Esophagus muscularis mucosa (tissue), 4 donors: Measurements from ENCODE around the gene ATG3.

ENCODE experiments used
- EP300 ChIP-seq: sonication (generic); formaldehyde crosslinking; IDR thresholded peaks from one replicate; pipeline ENCODE4 v1.6.1; 2017; ENCODE audit warnings: antibody characterized with exemption
- POLR2A ChIP-seq: fragments of 450-650 bp; IDR thresholded peaks from one replicate; pipeline ENCODE4 v1.6.1; 2017; ENCODE audit warnings: antibody characterized with exemption, moderate library complexity, mild to moderate bottlenecking, low read depth
- TF ChIP-seq, protein P1 (sequence below), 3 experiments: fragments of 200-600 bp in 2 of 3; fragments of 450-650 bp in 1 of 3; sonication (generic) in 2 of 3; IDR thresholded peaks; one replicate each; pipeline ENCODE4 v1.5.1; 2017 to 2019; ENCODE audit warnings: antibody characterized with exemption in 3 of 3, mild to moderate bottlenecking in 2 of 3, moderate library complexity in 1 of 3

DNA sequence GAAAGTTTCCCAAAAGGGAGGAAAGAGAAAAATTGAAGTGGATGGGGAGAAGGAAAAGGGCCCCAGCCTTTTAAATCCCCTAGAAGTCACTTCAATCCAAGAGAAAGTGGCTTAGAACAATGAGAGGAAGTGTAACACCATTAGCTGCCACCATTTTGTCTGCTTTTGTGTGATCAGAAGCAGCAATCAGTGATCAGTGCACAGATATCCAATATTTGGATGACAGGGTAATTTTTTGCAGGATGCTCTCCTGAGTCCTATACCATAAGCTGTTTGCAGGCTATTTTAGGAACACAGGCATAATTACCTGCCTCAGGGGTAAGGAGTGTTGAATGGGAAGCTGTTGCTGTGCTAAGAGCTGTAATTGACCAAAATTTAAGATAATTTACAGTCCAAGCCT is 31.5 kb upstream of the ATG3 start:
- TF ChIP-seq EP300 (no peak), POLR2A (no peak)
- TF ChIP-seq, protein P1, sequence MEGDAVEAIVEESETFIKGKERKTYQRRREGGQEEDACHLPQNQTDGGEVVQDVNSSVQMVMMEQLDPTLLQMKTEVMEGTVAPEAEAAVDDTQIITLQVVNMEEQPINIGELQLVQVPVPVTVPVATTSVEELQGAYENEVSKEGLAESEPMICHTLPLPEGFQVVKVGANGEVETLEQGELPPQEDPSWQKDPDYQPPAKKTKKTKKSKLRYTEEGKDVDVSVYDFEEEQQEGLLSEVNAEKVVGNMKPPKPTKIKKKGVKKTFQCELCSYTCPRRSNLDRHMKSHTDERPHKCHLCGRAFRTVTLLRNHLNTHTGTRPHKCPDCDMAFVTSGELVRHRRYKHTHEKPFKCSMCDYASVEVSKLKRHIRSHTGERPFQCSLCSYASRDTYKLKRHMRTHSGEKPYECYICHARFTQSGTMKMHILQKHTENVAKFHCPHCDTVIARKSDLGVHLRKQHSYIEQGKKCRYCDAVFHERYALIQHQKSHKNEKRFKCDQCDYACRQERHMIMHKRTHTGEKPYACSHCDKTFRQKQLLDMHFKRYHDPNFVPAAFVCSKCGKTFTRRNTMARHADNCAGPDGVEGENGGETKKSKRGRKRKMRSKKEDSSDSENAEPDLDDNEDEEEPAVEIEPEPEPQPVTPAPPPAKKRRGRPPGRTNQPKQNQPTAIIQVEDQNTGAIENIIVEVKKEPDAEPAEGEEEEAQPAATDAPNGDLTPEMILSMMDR (IDR thresholded peaks at IDR 0.05): no peak
